Breast epithelium (tissue), 4 donors: ENCODE data around the gene EHMT2. TPM values are rescaled to one million over a fixed set of nuclear protein-coding genes. Genes with fewer than 3 reads are reported as not detected.
"Not testable (repeated sequence)": the region's sequence is repeated elsewhere in the genome, so short reads cannot be mapped to it uniquely, and the experiment has no call there.

Experiments
- DNase-seq, 2 donors: peaks; one replicate each; pipeline ENCODE4 v3.0.0-alpha.2; 2019; ENCODE audit warnings: low spot score in 2 of 2
- H3K27ac ChIP-seq, 2 donors: fragments of 200-600 bp; sonication (generic) in 1 of 2; one replicate each; pipeline ENCODE4 v1.5.1; 2016 to 2019; ENCODE audit warnings: mild to moderate bottlenecking in 1 of 2
- H3K27me3 ChIP-seq, 2 donors: fragments of 200-600 bp; sonication (generic) in 1 of 2; one replicate each; pipeline versions ENCODE4 v1.5.1 to v1.6.0; 2017 to 2019; ENCODE audit warnings: control low read depth in 1 of 2, mild to moderate bottlenecking in 1 of 2
- H3K36me3 ChIP-seq: fragments of 200-600 bp; one replicate; pipeline ENCODE4 v1.5.1; 2019
- H3K4me1 ChIP-seq, 2 donors: fragments of 200-600 bp; sonication (generic); one replicate each; pipeline ENCODE4 v1.5.1; 2016 to 2019; ENCODE audit warnings: control low read depth in 1 of 2
- H3K4me3 ChIP-seq, 3 donors: fragments of 200-600 bp; sonication (generic); 1 replicate in 2 of 3; 2 replicates in 1 of 3; pipeline ENCODE4 v1.5.1; 2016 to 2019; ENCODE audit warnings: mild to moderate bottlenecking in 3 of 3, moderate library complexity in 2 of 3
- H3K9me3 ChIP-seq, 2 donors: fragments of 200-600 bp; sonication (generic) in 1 of 2; one replicate each; pipeline ENCODE4 v1.5.1; 2016 to 2019; ENCODE audit warnings: control low read depth in 1 of 2
- POLR2A ChIP-seq: fragments of 450-650 bp; IDR thresholded peaks from one replicate; pipeline ENCODE4 v1.6.1; 2016; ENCODE audit warnings: antibody characterized with exemption, mild to moderate bottlenecking, moderate library complexity
- POLR2AphosphoS5 ChIP-seq, 3 donors: sonication (generic); formaldehyde crosslinking; IDR thresholded peaks; one replicate each; pipeline ENCODE4 v1.6.1; 2017; ENCODE audit warnings: antibody characterized with exemption in 3 of 3
- intact Hi-C: fragments of 100-400 bp; cut with DNase I; formaldehyde crosslinking; loops from one replicate; pipeline ENCODE4 v1.15.1; 2023; ENCODE audit warnings: low total_unique reads
- total RNA-seq, 3 donors: library from RNA; depleted of rRNA; stranded (reverse); fragments of >200 nt; gene quantifications; one replicate each; pipeline ENCODE4 v1.1.0, GENCODE V29; 2016
- TF ChIP-seq, protein P1 (sequence below), 3 donors: fragments of 450-650 bp; IDR thresholded peaks; one replicate each; pipeline ENCODE4 v1.5.1; 2016 to 2017; ENCODE audit warnings: antibody characterized with exemption in 3 of 3, mild to moderate bottlenecking in 3 of 3, moderate library complexity in 3 of 3

The EHMT2 gene
- total RNA-seq, 3 donors from 2014 or later: 34.6 to 37.5 (median 37.0) TPM

DNA sequence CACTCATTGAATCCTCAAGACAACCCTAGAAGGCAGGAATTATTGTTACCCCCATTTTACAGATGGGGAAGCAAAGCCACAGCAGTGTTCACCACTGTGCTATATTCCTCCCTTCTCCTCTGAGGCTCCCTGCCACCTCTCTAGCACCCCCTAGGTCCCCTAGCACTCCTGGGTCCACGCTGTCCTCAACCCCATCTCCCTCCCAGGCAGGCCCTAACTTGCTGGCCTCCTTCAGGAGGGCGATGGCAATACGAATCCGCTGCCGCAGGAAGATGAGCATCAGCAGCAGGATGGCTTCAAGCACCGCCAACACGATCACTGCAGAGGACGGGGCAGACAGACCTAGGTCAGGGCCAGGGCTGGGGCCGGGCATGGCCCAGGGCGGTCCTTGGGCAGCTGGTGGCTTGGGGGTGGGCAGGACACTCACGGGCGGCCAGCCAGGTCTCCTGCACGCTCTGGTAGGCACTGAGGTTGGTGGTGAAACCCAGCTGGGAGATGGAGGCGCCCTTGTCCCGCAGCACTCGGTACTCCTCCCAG, 27.0 kb downstream of the EHMT2 start:
- intact Hi-C loops: no loop called here
- Histone ChIP-seq H3K4me3 (no peak overlapping the region), H3K9me3 (no peaks in the 10 kb centered on the region), H3K4me1 (no peaks in the 10 kb centered on the region), H3K27me3 (no peaks in the 10 kb centered on the region), H3K36me3 (no peaks in the 10 kb centered on the region), H3K27ac (no peak overlapping the region)
- DNase-seq: no peak
- TF ChIP-seq POLR2AphosphoS5 (IDR thresholded peaks at IDR 0.05) (no peak), POLR2A (no peak)
- TF ChIP-seq, protein P1, sequence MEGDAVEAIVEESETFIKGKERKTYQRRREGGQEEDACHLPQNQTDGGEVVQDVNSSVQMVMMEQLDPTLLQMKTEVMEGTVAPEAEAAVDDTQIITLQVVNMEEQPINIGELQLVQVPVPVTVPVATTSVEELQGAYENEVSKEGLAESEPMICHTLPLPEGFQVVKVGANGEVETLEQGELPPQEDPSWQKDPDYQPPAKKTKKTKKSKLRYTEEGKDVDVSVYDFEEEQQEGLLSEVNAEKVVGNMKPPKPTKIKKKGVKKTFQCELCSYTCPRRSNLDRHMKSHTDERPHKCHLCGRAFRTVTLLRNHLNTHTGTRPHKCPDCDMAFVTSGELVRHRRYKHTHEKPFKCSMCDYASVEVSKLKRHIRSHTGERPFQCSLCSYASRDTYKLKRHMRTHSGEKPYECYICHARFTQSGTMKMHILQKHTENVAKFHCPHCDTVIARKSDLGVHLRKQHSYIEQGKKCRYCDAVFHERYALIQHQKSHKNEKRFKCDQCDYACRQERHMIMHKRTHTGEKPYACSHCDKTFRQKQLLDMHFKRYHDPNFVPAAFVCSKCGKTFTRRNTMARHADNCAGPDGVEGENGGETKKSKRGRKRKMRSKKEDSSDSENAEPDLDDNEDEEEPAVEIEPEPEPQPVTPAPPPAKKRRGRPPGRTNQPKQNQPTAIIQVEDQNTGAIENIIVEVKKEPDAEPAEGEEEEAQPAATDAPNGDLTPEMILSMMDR (IDR thresholded peaks at IDR 0.05): no peak

DNA sequence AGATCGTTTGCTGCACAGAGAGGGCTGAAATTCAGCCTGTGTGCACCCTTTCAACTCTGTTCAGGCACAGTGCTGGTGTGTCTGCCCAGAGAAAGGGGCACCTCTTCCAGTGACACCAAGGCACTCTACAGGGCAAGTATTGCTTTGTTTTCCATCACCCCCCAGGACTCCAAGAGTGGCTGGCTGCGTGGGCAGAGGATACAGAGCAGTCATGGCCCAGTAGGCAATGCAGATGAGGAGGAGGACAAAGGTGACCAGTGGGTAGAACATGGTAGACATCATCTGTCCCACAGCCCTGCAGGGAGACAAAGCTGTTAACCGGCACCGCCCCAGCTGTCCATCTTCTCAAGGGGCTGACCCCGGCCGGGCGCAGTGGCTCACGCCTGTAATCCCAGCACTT, 28.2 kb downstream of the EHMT2 start:
- no peaks in the 10 kb centered on the region for H3K4me1 ChIP-seq
- no peak overlapping the region for H3K27ac ChIP-seq
- no peaks in the 10 kb centered on the region for H3K27me3 ChIP-seq
- no peaks in the 10 kb centered on the region for H3K9me3 ChIP-seq
- DNase-seq: no peak
- intact Hi-C loops: no loop called here
- TF ChIP-seq POLR2AphosphoS5 (IDR thresholded peaks at IDR 0.05): no peak
- TF ChIP-seq, protein P1 (IDR thresholded peaks at IDR 0.05): no peak
- no peak overlapping the region for H3K4me3 ChIP-seq
- no peaks in the 10 kb centered on the region for H3K36me3 ChIP-seq

DNA sequence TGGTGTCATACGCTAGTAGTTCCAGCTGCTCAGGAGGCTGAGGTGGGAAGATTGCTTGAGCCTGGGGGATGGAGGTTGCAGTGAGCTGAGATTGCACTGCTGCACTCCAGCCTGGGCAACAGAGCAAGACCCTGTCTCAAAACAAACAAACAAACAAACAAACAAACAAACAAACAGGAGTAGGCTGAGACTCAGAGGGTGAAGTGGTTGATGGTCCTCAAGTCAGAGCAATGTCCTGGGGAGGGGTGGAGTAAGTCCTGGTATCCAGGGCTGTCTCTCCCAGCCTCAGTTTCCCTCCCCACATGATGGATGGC, 28.9 kb downstream of the EHMT2 start:
- H3K36me3 ChIP-seq, H3K27me3 ChIP-seq, DNase-seq, intact Hi-C loops, H3K27ac ChIP-seq, H3K4me3 ChIP-seq, H3K4me1 ChIP-seq, H3K9me3 ChIP-seq: not testable (repeated sequence)

DNA sequence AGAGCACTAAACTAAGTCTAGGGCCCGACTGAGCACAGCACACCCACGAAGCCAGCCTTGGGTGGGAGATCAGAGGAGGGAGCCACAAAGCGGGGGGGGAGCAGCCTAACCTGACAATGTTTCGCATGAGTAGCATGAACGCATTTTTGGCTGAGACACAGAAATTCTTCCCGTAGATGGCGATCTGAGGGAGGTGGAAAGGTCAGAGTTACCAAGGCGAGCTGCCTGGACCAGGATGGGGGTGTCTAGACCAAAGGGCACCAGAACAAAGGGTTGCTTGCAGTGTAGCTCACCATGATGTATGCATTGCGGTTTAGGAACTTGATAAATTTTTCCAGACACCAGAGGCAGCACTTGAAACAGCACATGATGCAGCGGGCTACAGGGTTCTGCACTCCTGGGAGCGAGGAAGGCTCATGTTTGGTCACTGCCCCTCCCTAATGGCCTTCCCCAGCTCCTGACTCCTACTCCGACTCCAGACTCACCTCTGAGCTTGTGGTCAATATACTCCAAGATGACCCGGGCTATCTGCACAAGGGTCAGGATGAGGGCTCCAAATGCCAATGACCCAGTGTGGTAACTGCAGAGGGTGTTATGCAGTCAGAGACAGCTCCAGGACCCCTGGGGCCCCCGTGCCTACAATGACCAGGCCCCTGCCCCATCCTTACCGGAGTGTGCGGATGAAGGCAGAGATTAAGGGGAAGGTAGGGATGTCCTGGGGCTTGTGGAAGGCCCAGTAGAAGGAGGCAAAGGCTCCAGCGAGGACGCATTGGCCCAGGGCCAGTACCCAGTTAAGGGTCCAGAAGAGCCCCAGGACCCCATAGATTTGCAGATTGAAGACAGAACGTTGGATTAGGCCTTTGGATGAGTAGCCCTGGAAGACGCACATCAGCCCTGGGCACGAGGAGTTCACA, 32.0 kb downstream of the EHMT2 start:
- Histone ChIP-seq H3K36me3 (no peaks in the 10 kb centered on the region), H3K27me3 (no peaks in the 10 kb centered on the region), H3K4me1 (peaks cover 5 to 6% of the 10 kb centered on the region in 2 donors), H3K27ac (no peak overlapping the region), H3K9me3 (no peaks in the 10 kb centered on the region), H3K4me3 (no peak overlapping the region)
- TF ChIP-seq POLR2A (no peak), POLR2AphosphoS5 (IDR thresholded peaks at IDR 0.05) (no peak)
- TF ChIP-seq, protein P1 (IDR thresholded peaks at IDR 0.05): no peak
- intact Hi-C loops: no loop called here
- DNase-seq: no peak

DNA sequence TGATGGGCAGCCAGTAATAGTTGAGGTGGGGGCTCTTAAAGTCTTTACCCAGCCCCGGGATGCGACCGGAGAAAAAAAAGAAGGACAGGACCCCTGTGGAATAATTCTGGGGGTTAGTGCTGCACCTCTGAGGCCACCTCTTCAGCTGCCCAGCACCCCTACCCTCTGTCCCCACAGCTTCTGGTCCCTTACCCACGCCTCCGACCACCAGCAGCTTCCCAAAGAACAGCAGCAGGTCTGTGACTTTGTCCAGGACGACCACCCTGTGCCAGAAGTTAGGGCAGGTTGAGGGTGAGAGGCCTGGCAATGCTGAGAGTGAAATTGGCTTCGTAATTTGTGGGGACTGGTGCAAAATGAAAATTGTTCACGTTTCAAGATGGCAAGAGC, 32.7 kb downstream of the EHMT2 start:
- Histone ChIP-seq H3K9me3 (no peaks in the 10 kb centered on the region), H3K27me3 (no peaks in the 10 kb centered on the region), H3K4me1 (peaks cover 5 to 6% of the 10 kb centered on the region in 2 donors), H3K4me3 (no peak overlapping the region), H3K27ac (no peak overlapping the region), H3K36me3 (no peaks in the 10 kb centered on the region)
- intact Hi-C loops: no loop called here
- DNase-seq: no peak
- no peak for TF ChIP-seq POLR2AphosphoS5 (IDR thresholded peaks at IDR 0.05)
- TF ChIP-seq POLR2A: no peak
- TF ChIP-seq, protein P1 (IDR thresholded peaks at IDR 0.05): no peak

DNA sequence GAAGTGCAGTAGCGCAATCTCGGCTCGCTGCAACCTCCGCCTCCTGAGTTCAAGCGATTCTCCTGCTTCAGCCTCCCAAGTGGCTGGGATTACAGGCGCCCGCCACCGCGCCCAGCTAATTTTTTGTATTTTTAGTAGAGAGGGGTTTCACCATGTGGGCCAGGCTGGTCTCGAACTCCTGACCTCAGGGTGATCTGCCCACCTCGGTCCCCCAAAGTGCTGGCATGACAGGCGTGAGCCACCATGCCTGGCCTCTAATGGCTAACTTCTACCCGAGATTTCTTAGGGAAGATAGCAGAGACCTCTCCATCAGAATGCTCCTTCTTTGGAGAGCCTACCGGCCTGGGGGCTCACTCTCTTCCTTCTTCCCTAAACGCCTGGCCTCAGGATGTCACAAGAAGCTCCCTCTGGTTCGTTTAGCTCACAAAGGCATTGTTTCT, 33.4 kb downstream of the EHMT2 start:
- H3K9me3 ChIP-seq, H3K27me3 ChIP-seq, H3K36me3 ChIP-seq, DNase-seq, intact Hi-C loops, H3K4me1 ChIP-seq: not testable (repeated sequence)
- H3K27ac ChIP-seq: peak overlapping the region; percentile 20 to 94
- H3K4me3 ChIP-seq: peak overlapping the region; percentile 72 to 99 (median 82)
